Activated naive CD4-positive, alpha-beta T cell treated with anti-CD3 and anti-CD28 coated beads, Interleukin-2, amount 50 U/mL, for 24 hours (primary cell): ENCODE measurements around the gene DEPDC1B.

Experiments
- H3K27ac Mint-ChIP-seq: one replicate; pipeline ENCODE4 v1.8.0; 2021; ENCODE audit warnings: mild to moderate bottlenecking, mixed read lengths
- H3K27me3 Mint-ChIP-seq: one replicate; pipeline ENCODE4 v1.8.0; 2021; ENCODE audit warnings: mixed read lengths
- H3K36me3 Mint-ChIP-seq: one replicate; pipeline ENCODE4 v1.8.0; 2021; ENCODE audit warnings: mixed read lengths
- H3K4me1 Mint-ChIP-seq: one replicate; pipeline ENCODE4 v1.8.0; 2021; ENCODE audit warnings: mixed read lengths
- H3K4me3 Mint-ChIP-seq: one replicate; pipeline ENCODE4 v1.8.0; 2021; ENCODE audit warnings: mild to moderate bottlenecking, mixed read lengths
- H3K9me3 Mint-ChIP-seq: one replicate; pipeline ENCODE4 v1.8.0; 2021; ENCODE audit warnings: mixed read lengths

DEPDC1B gene

GRCh38 chr5:60675286-60675685 is 24.7 kb downstream of the DEPDC1B start:
- Mint-ChIP-seq H3K4me1 (no peaks in the 10 kb centered on the region), H3K4me3 (no peak overlapping the region), H3K27me3 (peaks cover 2% of the 10 kb centered on the region), H3K9me3 (no peaks in the 10 kb centered on the region), H3K36me3 (no peaks in the 10 kb centered on the region), H3K27ac (no peak overlapping the region)

GRCh38 chr5:60674251-60675069 is 25.5 kb downstream of the DEPDC1B start:
- Mint-ChIP-seq H3K9me3 (no peaks in the 10 kb centered on the region), H3K36me3 (no peaks in the 10 kb centered on the region), H3K4me3 (no peak overlapping the region), H3K27me3 (peaks cover 2% of the 10 kb centered on the region), H3K27ac (no peak overlapping the region), H3K4me1 (no peaks in the 10 kb centered on the region)

DNA sequence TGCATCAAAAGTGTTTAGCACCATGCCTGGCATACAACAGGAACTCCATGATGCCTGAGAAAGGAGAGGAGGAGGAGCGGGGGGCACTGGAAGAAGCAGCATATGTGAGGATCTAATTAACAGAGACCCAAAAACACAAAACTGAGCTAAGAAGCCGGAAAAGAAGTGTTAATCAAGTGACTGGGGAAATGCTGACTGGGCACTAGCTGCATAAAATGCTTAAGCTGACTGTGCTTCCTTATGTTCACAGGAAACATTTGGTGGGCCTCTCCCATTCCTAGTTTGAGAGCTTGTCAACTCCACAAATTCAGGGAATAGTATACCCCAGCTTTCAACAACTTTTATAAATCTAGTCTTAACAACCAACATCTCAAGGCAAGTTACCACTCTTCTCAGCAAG is 26.6 kb downstream of the DEPDC1B start:
- H3K27ac Mint-ChIP-seq = no peak overlapping the region
- H3K36me3 Mint-ChIP-seq = no peaks in the 10 kb centered on the region
- H3K4me3 Mint-ChIP-seq = no peak overlapping the region
- H3K27me3 Mint-ChIP-seq = peaks cover 2% of the 10 kb centered on the region
- H3K9me3 Mint-ChIP-seq = no peaks in the 10 kb centered on the region
- H3K4me1 Mint-ChIP-seq = no peaks in the 10 kb centered on the region

DNA sequence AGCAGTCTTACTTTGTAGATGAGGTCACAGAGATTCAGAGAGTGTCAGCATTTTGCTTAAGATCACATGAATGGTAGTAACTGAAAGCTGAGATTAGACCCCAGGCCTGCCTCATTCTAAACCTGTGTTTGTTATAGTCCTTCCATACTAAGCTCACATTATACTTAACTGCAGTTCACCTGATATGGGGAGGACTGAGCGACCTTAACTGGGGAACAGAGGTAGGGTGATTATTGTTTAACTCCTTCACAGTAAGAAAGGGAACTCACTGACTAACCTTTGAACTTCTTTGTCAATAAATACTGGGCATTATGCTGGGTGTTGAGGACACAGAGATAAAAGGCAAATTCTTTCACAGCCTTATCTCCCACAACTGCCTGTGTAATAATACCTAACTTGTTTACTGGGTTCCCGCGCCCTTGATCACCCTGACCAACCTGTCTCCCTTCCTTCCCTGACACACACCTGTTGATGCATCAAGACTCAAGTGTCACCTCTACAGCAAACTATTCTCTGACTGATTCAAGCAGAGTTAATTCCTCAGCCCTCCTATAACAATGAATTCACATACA is 27.2 kb downstream of the DEPDC1B start:
- H3K9me3 Mint-ChIP-seq = no peaks in the 10 kb centered on the region
- no peaks in the 10 kb centered on the region for H3K4me1 Mint-ChIP-seq
- H3K36me3 Mint-ChIP-seq = no peaks in the 10 kb centered on the region
- no peak overlapping the region for H3K4me3 Mint-ChIP-seq
- no peak overlapping the region for H3K27ac Mint-ChIP-seq
- no peaks in the 10 kb centered on the region for H3K27me3 Mint-ChIP-seq

GRCh38 chr5:60671899-60672692 is 27.9 kb downstream of the DEPDC1B start:
- Mint-ChIP-seq H3K36me3 (no peaks in the 10 kb centered on the region), H3K27ac (no peak overlapping the region), H3K4me3 (no peak overlapping the region), H3K4me1 (no peaks in the 10 kb centered on the region), H3K27me3 (no peaks in the 10 kb centered on the region), H3K9me3 (no peaks in the 10 kb centered on the region)

DNA sequence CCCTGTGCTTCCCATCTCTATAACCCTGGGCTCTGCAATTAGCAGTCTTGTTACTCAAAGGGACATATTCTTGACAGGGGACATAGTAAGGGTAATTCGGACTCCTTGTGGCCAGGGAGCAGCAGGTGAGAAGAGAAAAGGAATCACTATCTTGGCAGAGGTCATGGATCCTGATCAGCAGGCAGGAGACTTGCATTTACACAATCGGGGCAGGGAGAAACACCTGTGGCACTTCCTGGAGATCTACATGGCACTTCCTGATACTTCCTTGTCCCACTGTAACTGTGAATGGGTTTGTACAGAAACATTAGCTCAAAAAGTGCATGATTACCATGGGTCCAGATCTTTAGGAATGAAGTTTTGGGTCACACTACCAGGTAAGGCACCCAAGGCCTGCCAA is 29.2 kb downstream of the DEPDC1B start:
- H3K27ac Mint-ChIP-seq = no peak overlapping the region
- H3K4me1 Mint-ChIP-seq = no peaks in the 10 kb centered on the region
- H3K27me3 Mint-ChIP-seq = no peaks in the 10 kb centered on the region
- no peaks in the 10 kb centered on the region for H3K36me3 Mint-ChIP-seq
- no peaks in the 10 kb centered on the region for H3K9me3 Mint-ChIP-seq
- H3K4me3 Mint-ChIP-seq = no peak overlapping the region

- Mint-ChIP-seq H3K27ac (no peak overlapping the region), H3K27me3 (no peaks in the 10 kb centered on the region), H3K9me3 (no peaks in the 10 kb centered on the region), H3K36me3 (no peaks in the 10 kb centered on the region), H3K4me3 (no peak overlapping the region), H3K4me1 (no peaks in the 10 kb centered on the region)
These were observed 31.2 kb downstream of the DEPDC1B start for GRCh38 chr5:60668686-60669304.

- no peaks in the 10 kb centered on the region for H3K4me1 Mint-ChIP-seq
- no peaks in the 10 kb centered on the region for H3K36me3 Mint-ChIP-seq
- H3K4me3 Mint-ChIP-seq = no peak overlapping the region
- H3K27me3 Mint-ChIP-seq = no peaks in the 10 kb centered on the region
- H3K27ac Mint-ChIP-seq = no peak overlapping the region
- no peaks in the 10 kb centered on the region for H3K9me3 Mint-ChIP-seq
These were observed 47.9 kb downstream of the DEPDC1B start for GRCh38 chr5:60651872-60652620.

DNA sequence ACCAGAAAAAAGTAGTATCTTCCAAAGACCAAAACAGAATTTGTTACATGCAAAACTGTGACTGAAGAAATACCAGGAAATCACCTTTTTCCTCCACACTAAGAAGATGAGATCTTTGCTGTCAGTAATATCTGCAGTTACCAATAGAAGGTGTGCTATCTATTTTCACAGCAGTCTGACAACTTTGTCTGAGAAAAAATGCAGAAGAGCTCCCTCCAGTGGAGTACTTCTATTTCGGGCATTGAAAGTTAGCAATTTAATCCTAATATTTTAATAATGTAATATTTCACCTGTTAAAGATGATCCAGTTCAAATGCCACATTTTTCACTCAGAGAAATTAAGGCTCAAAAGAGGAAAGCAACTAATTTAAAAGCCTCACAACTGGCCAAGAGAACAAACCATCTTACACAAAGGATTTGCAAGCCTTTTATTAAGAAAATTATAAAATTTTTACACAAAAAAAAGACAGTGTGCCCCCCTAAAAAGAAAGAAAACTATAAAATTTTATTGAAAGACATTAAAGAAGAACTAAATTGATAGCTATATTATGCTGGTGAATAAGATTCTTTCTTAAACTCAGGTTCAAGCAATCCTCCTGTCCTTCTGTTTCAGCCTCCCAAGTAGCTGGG is 50.6 kb downstream of the DEPDC1B start:
- no peak overlapping the region for H3K27ac Mint-ChIP-seq
- no peaks in the 10 kb centered on the region for H3K4me1 Mint-ChIP-seq
- no peaks in the 10 kb centered on the region for H3K9me3 Mint-ChIP-seq
- H3K4me3 Mint-ChIP-seq = no peak overlapping the region
- H3K36me3 Mint-ChIP-seq = no peaks in the 10 kb centered on the region
- no peaks in the 10 kb centered on the region for H3K27me3 Mint-ChIP-seq

DNA sequence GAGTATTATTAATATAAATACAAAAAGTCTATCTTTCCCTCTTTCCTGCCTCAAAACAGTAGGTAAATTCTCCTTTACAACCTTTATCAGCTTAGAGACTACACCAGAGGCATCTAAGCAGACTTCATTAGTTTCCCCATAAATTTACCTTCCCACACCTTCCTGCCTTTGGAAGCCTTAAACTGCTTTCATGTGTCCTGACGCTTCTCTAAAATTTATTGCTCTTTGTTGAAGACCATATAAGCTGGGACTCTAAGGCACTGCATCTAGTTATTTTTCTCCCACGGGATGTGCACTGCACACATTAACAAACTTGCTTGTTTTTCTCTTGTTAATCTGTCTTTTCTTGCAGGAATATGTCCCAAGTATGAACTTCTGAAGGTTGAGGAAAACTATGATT is 51.8 kb downstream of the DEPDC1B start:
- Mint-ChIP-seq H3K27me3 (no peaks in the 10 kb centered on the region), H3K9me3 (no peaks in the 10 kb centered on the region), H3K36me3 (no peaks in the 10 kb centered on the region), H3K4me1 (no peaks in the 10 kb centered on the region), H3K4me3 (no peak overlapping the region), H3K27ac (no peak overlapping the region)

GRCh38 chr5:60640901-60641300 is 59.1 kb downstream of the DEPDC1B start:
- no peaks in the 10 kb centered on the region for H3K9me3 Mint-ChIP-seq
- no peak overlapping the region for H3K4me3 Mint-ChIP-seq
- no peaks in the 10 kb centered on the region for H3K27me3 Mint-ChIP-seq
- no peaks in the 10 kb centered on the region for H3K36me3 Mint-ChIP-seq
- H3K27ac Mint-ChIP-seq = no peak overlapping the region
- no peaks in the 10 kb centered on the region for H3K4me1 Mint-ChIP-seq

GRCh38 chr5:60639544-60639943 is 60.4 kb downstream of the DEPDC1B start:
- no peaks in the 10 kb centered on the region for H3K4me1 Mint-ChIP-seq
- no peak overlapping the region for H3K4me3 Mint-ChIP-seq
- no peaks in the 10 kb centered on the region for H3K27me3 Mint-ChIP-seq
- H3K36me3 Mint-ChIP-seq = no peaks in the 10 kb centered on the region
- H3K9me3 Mint-ChIP-seq = no peaks in the 10 kb centered on the region
- H3K27ac Mint-ChIP-seq = no peak overlapping the region

DNA sequence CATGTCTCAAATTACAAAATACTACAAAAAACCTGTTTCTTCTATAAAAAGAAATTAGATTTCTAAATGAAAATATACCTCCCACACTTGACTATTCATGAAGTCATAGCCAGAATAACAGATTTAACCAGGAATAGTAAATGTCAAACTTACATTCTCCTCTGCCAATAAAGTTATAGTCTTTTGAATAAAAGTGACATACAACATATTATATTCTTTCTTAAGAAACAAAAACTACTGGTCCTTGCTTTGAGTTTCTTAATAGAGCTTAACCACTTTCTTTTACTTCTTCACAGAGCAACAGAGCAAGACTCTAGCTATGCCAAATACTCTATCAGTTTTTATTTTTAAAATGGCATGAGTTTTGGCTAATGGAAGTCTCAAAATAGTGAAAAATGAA is 61.7 kb downstream of the DEPDC1B start:
- H3K9me3 Mint-ChIP-seq = no peaks in the 10 kb centered on the region
- H3K36me3 Mint-ChIP-seq = no peaks in the 10 kb centered on the region
- H3K4me3 Mint-ChIP-seq = no peak overlapping the region
- no peak overlapping the region for H3K27ac Mint-ChIP-seq
- no peaks in the 10 kb centered on the region for H3K27me3 Mint-ChIP-seq
- H3K4me1 Mint-ChIP-seq = no peaks in the 10 kb centered on the region

- Mint-ChIP-seq H3K27me3 (no peaks in the 10 kb centered on the region), H3K9me3 (no peaks in the 10 kb centered on the region), H3K4me1 (no peaks in the 10 kb centered on the region), H3K4me3 (no peak overlapping the region), H3K27ac (no peak overlapping the region), H3K36me3 (no peaks in the 10 kb centered on the region)
These were observed 63.3 kb downstream of the DEPDC1B start for GRCh38 chr5:60636644-60637043.

DNA sequence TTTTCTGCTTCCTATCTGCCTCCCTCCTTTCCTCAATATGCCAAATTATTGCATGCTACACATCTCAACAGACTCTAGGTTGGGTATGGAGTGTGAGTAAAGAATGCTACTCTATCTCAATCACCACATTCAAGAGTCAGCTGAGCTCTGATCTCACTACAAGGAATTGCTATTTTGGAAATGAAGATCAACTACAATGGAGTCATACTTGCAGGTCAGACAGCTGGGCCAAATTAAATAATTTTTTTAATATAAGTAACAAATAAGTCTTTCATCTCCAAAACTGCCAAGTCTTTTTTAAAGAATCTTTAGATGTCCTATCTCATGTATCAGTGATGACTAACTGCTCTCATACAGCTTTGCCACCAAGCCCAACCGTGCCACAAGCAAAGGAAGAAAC is 64.0 kb downstream of the DEPDC1B start:
- H3K27ac Mint-ChIP-seq = no peak overlapping the region
- H3K27me3 Mint-ChIP-seq = no peaks in the 10 kb centered on the region
- H3K4me3 Mint-ChIP-seq = no peak overlapping the region
- H3K9me3 Mint-ChIP-seq = no peaks in the 10 kb centered on the region
- no peaks in the 10 kb centered on the region for H3K36me3 Mint-ChIP-seq
- no peaks in the 10 kb centered on the region for H3K4me1 Mint-ChIP-seq
